ENCODE measurements around the gene CECR2.
"Not testable (repeated sequence)": the region's sequence is repeated elsewhere in the genome, so short reads cannot be mapped to it uniquely, and the experiment has no call there.

Gene CECR2

DNA sequence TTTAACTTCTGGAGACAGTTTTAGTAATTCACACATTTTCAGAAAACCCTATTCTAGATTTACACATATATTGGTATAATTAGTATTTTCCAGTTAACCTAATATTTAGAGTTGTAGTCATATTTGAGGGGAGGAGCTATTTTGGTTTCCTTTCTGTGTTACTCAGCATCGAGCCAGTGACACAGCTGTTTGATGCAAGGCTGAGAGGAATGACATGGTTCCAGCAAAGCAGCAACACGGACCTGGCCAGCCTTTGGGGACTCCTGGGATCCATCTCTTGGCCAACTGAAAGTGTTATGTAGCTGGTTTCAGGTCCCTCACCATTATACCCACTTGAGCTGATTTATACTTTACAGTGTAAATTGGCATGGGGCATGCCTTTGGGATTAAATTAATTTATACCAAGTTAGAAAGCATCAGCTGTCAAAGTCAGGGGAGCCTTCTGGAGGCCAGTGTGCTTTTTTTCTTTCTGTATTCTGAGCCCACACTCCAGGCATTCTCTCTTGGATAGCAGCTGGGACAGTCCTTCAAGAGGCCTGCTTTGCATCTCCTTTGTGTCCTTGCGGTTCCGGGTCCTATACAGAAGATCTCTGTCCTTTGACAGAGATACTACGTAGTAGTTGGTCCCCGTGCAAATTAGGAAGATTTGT lies 102.8 kb downstream of the CECR2 start:
- DNase-seq, result no peak

DNA sequence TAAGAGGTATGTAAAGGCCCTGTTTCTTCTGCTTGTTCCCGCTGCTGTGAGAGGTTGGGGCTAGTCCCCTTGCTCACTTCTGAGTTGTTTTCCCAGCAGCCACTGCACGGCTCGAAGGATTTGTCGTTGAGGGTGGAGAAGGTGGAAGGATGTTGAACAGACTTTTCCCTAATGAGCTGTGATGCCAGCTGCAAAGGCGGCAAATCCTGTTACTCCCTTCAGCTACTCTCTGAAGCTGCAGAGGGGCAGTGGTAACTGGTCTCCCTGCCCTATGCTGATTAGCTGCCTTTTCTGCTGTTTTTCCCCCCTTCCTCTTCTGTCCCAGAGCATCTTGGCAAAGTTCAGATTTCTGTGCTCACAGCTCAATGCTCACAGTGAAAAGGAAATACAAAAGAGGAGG lies 103.7 kb downstream of the CECR2 start:
- no peak for DNase-seq

GRCh38 chr22:17475318-17476230 lies 106.3 kb downstream of the CECR2 start:
- DNase-seq, result peak in 1 of 2 experiments; percentile 28

DNA sequence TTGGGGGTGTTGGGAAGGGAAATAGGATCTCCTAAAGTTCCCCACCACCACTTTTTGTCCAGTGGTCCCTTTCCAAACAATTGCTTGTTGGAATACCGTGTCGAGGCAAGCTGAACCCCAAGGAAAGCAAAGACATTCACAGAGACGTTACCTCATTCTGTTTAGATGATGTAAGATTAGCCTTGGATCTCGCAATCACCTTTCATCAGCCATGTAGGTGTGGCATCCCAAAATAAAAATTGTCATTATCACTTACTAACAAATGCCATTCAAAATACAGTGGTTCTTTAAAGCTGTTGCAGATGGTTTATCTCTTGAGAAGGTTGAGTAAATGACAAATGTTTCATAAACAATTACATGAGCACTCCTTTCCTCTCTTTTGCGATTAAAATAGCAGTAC lies 107.6 kb downstream of the CECR2 start:
- DNase-seq, result no peak

DNA sequence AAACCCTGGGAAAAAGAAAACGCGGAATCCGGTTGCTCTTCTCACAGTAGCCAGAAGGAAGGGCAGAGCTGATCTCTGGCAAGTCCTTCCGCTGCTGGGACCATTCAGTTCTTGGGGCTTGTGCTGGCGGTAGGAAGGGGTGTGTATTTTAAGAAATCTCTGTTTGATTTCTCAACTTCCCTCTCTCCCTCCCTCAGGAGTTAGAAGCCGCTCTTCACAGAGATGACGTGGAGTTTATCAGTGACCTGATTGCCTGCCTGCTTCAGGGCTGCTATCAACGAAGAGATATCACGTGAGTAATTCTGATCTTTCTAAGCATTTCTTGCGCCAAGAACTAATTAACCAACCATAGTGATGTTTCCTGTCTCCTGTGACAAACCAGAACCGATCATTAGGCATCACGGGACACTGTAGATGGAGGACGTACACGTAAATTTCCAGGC lies 108.2 kb downstream of the CECR2 start:
- peak; percentile 46 to 73 for DNase-seq

DNA sequence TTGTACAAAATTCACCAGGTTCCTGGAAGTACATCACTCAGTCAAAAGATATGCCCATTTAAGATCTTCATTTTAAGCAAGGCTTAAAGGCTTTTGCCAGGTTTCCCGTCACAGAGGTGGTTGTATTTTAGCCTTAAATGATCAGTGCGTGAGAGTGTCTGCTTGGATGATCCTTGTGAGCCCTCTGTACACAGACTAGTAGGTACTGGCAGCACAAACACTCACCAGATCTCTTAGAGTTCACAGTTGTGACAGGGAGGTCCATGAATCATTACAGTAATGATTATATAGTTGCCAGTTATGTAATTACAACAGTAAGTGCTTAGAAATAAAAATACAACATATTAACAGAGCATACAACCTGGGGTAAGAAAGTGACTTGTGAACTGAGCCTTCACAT lies 109.9 kb downstream of the CECR2 start:
- no peak for DNase-seq

GRCh38 chr22:17481424-17481823 lies 112.2 kb downstream of the CECR2 start:
- no peak for DNase-seq

DNA sequence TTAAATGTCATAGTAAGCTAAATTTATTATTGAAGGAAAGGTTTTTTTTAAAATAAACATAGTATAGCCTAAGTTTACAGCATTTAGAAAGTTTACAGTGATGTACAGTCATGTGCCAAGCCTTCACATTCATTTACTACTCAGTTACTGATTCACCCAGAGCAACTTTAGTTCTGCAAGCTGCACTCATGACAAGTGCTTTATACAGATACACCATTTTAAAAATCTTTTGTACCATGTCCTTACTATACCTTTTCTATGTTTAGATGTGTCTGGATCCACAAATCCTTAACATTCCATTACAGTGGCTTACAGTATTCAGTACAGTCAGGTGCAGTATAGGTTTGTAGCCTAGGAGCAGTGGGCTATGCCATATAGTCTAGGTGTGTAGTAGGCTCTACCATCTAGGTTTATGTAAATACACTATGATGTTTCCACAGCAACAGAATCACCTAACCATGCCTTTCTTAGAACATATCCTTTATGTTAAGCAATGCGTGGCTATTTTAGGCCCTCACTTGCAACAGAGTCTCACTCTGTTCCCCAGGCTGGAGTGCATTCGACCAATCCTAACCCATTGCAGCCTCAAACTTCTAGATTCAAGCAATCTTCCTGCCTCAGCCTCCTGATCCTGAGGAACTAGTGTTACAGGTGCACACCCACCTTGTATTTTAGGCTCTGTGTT lies 114.6 kb downstream of the CECR2 start:
- DNase-seq, result no peak

- no peak for DNase-seq
Observed at GRCh38 chr22:17484608-17485007, 115.3 kb downstream of the CECR2 start.

- no peak for DNase-seq
Observed at GRCh38 chr22:17486313-17486712, 117.1 kb downstream of the CECR2 start.

DNA sequence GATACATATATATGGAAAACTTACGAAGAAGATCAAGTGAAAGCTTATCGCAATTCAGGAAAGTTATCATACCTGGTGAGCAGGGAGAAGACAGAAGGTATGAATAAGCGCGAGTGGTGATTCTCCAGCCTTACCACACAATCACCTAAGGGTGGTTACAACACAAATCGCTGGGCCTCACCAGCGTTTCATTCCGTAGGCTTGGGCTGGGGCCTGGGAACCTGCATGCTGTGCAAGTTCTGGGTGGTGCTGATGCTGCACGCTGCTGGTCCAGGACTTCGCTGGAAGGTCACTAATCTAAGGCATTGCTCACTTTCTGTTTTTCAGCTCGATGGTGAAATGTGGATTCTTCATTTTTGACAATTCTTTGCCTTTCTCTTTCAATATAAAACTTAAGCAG lies 117.5 kb downstream of the CECR2 start:
- no peak for DNase-seq

GRCh38 chr22:17489101-17489500 lies 119.8 kb downstream of the CECR2 start:
- DNase-seq, result no peak

GRCh38 chr22:17491090-17491640 lies 121.9 kb downstream of the CECR2 start:
- no peak for DNase-seq

- no peak for DNase-seq
Observed at GRCh38 chr22:17492247-17492646, 123.0 kb downstream of the CECR2 start.

GRCh38 chr22:17493419-17493981 lies 124.2 kb downstream of the CECR2 start:
- no peak for DNase-seq

DNA sequence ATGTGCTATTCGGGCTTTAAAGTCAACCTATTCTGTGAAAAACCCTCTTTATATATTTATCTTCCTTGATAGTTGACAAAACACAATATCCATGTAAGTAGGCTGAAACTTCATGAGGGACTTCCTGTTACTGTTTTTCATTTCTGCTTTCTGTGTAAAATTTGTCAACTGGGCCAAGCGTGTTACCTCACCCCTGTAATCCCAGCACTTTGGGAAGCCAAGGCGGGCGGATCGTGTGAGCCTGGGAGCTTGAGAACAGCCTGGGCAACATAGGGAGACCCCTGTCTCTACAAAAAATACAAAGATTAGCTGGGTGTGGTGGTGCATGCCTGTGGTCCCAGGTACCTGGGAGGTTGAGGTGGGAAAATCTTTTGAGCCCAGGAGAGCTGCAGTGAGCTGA lies 127.6 kb downstream of the CECR2 start:
- no peak for DNase-seq

GRCh38 chr22:17501679-17502285 lies 132.5 kb downstream of the CECR2 start:
- peak; percentile 58 to 77 for DNase-seq

DNA sequence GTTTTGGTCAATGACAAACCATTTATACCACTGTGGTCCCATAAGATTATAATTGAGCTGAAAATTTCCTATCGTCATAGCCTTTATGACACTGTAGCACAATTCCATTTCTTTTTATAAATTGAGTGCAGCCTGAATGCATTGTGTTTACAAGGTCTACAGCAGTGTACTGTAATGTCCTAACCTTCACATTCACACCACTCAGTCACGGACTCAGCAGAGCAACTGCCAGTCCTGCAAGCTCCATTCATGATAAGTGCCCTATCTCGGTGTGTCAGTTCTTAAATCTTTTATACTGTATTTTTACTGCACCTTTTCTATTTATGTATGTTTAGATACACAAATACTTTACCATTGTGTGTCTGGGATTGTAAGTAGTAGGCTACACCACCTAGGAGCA lies 138.8 kb downstream of the CECR2 start:
- DNase-seq, result no peak

DNA sequence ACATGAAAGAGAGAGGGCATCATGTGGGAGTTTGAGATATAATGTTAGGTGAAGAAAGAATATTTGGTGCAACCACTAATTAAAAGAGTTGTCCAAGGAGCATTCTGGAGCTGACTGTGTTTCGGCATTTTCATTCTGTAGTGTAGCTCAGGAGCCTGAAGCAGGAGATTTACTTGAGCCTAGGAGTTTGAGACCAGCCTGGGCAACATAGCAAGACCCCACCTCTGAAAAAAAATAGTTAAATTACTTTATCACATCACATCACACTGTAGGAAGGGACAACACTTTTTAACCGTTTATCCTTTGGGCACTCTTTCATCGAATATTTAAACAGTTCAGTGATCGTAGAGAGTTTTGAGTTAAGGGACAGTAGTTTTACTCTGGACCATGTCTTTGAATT lies 143.7 kb downstream of the CECR2 start:
- no peak for DNase-seq

DNA sequence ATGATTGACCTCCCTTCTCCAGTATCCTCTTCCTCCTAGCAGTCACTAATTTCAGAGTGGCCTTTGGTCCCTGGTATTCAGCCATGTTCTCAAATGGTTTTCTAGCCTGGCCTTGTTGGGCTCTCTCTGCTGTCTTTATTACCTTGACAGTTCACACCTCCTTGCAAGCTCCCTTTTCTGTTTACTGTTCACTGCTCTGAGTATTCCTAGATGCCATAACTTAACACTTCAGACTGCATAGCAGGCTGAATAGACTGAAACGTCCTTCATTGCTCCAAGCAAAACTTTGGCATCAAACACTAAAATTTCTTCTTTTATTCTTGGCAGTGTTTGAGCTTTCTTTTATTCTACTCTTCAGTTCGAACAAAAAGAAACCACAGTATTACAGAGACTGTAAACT lies 144.4 kb downstream of the CECR2 start:
- no peak for DNase-seq

GRCh38 chr22:17514084-17514483 lies 144.8 kb downstream of the CECR2 start:
- DNase-seq, result no peak

GRCh38 chr22:17518406-17518805 lies 149.1 kb downstream of the CECR2 start:
- no peak for DNase-seq

DNA sequence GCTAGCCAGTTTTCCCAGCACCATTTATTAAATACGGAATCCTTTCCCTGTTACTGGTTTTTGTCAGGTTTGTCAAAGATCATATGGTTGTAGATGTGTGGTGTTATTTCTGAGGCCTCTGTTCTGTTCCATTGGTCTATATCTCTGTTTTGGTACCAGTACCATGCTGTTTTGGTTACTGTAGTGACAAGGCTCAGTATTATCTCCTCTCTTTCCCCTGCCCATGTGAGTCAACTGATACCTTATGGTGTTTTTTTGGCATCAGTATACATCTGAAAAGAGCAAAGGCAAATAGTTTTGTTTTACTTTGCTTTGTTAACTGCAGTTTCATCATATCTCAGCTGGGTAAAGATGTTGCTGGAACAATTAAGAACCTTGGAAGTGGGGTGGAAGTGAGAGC lies 152.7 kb downstream of the CECR2 start:
- not testable (repeated sequence) for DNase-seq
